Choroid plexus epithelial cell (primary cell): Measurements from ENCODE around the gene EPHB1.
"Not testable (repeated sequence)": the region's sequence is repeated elsewhere in the genome, so short reads cannot be mapped to it uniquely, and the experiment has no call there.

Experiments used
- DNase-seq: peaks from one replicate; pipeline ENCODE4 v3.0.0-alpha.2; 2010; ENCODE audit warnings: low read depth
- H3K4me3 ChIP-seq: 2 replicates; pipeline ENCODE4 v1.5.1; 2011; ENCODE audit warnings: low read depth, mild to moderate bottlenecking, control low read depth, low read length, moderate library complexity
- TF ChIP-seq, protein P1 (sequence below): conservative IDR thresholded peaks from 2 replicates; pipeline ENCODE4 v1.5.1; 2011; ENCODE audit warnings: low read depth, mild to moderate bottlenecking, control low read depth, inconsistent platforms, low read length, moderate library complexity

Gene EPHB1

DNA sequence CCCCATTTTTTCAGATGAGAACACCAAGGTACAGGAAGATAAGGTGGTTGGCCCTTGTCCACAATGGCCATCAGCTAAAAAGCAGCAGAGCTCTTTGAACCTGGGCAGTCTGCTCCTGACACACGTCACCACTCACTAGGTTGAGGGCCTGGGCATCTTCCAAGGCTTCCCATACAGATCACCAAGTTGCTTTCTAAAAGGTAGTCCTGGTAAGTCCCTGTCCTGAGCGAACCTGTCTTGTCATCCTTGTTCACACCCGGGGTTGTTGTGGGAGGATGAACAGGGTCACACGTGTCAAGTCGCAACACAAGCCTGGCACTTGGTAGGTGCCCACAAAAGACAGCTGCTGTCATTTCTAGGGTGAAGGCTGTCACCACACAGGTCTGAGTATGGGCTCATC lies 260.4 kb downstream of the EPHB1 start:
- no peak overlapping the region for H3K4me3 ChIP-seq
- TF ChIP-seq, protein P1, sequence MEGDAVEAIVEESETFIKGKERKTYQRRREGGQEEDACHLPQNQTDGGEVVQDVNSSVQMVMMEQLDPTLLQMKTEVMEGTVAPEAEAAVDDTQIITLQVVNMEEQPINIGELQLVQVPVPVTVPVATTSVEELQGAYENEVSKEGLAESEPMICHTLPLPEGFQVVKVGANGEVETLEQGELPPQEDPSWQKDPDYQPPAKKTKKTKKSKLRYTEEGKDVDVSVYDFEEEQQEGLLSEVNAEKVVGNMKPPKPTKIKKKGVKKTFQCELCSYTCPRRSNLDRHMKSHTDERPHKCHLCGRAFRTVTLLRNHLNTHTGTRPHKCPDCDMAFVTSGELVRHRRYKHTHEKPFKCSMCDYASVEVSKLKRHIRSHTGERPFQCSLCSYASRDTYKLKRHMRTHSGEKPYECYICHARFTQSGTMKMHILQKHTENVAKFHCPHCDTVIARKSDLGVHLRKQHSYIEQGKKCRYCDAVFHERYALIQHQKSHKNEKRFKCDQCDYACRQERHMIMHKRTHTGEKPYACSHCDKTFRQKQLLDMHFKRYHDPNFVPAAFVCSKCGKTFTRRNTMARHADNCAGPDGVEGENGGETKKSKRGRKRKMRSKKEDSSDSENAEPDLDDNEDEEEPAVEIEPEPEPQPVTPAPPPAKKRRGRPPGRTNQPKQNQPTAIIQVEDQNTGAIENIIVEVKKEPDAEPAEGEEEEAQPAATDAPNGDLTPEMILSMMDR: no peak
- DNase-seq: no peak

DNA sequence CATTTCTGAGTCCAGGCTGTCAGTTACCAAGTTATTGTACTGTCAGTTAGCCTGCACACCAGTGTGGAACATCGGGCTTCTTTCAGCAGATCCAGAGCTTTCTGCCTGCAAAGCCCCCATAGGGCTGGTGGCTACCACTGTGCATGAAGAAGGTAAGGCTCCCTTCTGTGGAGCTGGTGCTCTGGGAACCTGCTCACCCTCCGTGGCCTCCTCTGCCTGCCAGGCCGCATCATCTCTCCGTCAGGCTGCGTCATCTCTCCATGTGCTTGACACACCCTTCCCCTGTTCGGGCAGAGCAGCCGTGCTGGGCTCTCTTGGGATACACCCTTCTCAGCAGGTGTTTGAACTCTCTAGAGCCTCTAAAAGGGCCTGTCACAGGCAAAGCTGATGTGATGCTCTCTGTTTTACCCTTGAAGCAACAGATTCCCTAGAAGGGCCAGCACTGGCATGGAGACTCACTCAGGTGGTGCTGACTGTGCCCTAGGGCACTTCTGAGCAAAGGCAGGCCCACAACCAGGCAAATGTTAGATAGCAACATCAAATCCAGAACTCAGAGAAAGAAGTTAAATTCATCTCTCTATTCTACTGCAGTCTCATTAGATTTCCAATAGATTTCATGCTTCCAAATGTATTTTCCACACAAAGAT lies 261.1 kb downstream of the EPHB1 start:
- no peak for DNase-seq
- no peak overlapping the region for H3K4me3 ChIP-seq
- TF ChIP-seq, protein P1: no peak

DNA sequence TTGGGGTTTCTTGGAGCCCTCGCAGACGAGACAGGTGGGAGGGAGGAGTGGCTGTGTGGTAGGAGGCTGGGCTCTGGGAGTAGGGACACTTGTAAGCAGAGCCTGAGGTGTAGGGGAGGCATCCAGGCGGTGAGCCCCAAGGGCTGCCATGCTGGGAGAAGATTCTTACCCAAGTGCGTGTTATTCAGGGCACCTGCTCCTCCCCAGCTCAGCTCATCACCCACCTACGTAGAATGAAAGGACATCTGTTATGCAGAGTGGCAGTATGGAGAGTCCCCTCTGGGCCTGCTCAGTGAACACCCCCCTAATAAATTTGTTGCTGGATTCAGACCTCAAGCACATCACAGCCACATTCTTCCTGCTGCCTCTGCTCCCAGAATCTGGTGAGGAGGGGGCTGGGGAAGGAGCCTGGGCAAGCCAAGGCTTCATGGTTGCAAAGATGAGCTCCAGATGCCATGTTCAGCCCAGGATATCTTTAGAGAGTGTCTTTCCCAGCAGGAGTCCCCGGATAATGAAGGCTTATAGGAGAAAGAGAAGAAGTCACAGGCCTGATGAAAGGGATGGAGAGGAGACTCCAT lies 261.8 kb downstream of the EPHB1 start:
- no peak overlapping the region for H3K4me3 ChIP-seq
- no peak for DNase-seq
- TF ChIP-seq, protein P1: no peak

DNA sequence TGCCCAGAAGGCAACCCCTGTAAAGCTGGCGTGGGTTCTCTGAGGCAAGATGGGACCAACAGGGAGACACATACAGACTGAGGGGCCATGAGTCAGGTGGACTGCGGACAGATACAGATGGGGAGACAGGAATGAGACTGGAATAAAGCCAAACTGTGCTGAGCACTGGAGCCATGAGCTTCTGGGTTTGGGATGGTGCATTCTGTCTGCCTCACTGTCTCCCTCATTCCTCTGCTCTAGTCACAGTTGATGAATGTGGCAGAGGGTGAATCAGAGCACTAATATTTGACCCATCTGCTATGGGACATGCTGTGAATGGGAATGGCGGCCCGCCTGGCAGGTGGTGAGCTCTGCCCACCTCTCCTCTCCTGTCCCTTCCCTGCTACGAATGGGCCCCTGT lies 262.9 kb downstream of the EPHB1 start:
- DNase-seq: no peak
- TF ChIP-seq, protein P1: no peak

DNA sequence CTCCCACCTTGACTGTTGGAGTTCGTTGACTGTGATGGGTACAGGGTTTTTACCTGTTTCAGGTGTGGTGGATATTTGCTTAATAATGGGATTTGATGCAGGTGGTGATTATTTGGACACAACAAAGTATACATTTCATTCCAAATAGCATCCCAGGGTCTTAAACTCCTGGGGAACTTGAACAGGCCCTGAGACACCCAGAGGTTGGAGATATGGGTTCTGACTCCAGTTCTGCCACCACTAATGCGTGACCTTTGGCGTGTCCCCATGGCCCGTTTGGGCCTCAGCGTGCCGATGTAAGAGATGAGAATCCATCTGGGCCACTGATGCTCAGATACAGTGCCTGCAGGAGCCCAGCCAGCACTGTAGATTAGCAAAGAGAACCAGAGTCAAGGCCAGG lies 264.5 kb downstream of the EPHB1 start:
- TF ChIP-seq, protein P1: no peak
- no peak overlapping the region for H3K4me3 ChIP-seq
- no peak for DNase-seq

More for the DNA sequence above, 262.9 kb downstream of the EPHB1 start:
- H3K4me3 ChIP-seq: no peak overlapping the region

DNA sequence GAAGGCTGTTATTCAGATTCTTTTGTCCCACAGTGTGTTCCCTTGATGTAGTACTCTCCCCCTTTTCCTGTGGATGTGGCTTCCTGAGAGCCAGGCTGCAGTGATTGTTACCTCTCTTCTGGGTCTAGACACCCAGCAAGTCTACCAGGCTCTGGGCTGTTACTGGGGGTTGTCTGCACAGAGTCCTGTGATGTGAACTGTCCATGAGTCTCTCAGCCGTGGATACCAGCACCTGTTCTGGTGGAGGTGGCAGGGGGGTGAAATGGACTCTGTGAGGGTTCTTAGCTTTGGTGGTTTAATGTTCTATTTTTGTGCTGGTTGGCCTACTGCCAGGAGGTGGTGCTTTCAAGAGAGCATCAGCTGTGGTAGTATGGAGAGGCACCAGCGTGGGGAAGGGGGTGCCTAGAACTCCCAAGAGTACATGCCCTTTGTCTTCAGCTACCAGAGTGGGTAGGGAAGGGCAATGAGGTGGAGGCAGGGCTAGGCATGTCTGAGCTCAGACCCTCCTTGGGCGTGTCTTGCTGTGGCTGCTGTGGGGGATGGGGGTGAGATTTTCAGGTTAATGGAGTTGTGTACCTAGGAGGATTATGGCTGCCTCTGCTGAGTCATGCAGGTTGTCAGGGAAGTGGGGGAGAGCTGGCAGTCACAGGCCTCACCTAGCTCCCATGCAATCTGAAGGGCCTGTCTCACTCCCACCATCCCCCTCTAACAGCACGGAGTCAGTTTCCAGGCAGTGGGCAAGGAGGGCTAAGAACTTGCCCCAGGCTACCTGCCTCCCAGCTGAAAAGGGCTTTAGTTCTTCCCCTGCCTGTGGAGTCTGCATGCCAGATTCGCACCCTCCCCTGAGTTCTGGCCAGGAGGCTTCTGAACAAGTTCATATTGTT lies 272.0 kb downstream of the EPHB1 start:
- not testable (repeated sequence) for DNase-seq, H3K4me3 ChIP-seq

DNA sequence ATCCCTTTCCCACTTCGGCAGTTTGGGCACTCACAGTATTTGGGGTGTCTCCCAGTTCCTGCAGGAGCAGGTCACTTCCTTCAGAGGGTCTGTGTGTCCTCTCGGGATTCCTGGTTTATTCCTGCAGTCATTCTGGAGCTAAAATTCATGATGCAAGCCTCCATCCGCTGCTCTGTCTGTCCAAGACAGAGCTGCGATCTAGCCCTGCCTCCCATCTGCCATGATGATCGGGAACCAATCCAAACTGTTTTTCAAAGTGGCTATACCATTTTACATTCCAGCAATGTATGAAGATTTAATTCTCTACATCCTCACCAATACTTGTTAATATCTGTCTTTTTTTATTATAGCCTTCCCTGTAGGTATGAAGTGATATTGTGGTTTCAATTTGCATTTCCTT lies 273.0 kb downstream of the EPHB1 start:
- no peak for DNase-seq
- TF ChIP-seq, protein P1: no peak

More for the DNA sequence above, 273.0 kb downstream of the EPHB1 start:
- H3K4me3 ChIP-seq: no peak overlapping the region
